ENCODE measurements around the gene CFAP73. TPM values are rescaled to one million over a fixed set of nuclear protein-coding genes. Genes with fewer than 3 reads are reported as not detected.

CFAP73 gene
- total RNA-seq, 1 donor: not detected

GRCh38 chr12:113119980-113120669, 29.4 kb upstream of the CFAP73 start:
- Histone ChIP-seq H3K4me2 (ENCODE audit: insufficient read depth, low read length) (no peak overlapping the region), H3K27ac (ENCODE audit: low read depth, low read length) (no peak overlapping the region), H3K79me2 (ENCODE audit: insufficient read depth, low read length) (no peaks in the 10 kb centered on the region), H4K20me1 (ENCODE audit: insufficient read depth, low read length) (no peaks in the 10 kb centered on the region), H3K27me3 (ENCODE audit: insufficient read depth, low read length) (no peaks in the 10 kb centered on the region), H3K4me3 (ENCODE audit: insufficient read depth, low read length) (no peak overlapping the region), H2AFZ (ENCODE audit: low read length) (no peak overlapping the region), H3K4me1 (ENCODE audit: insufficient read depth, low read length) (no peaks in the 10 kb centered on the region), H3K9me3 (ENCODE audit: low read depth, low read length) (no peaks in the 10 kb centered on the region), H3K36me3 (ENCODE audit: insufficient read depth, low read length) (no peaks in the 10 kb centered on the region)
- TF ChIP-seq CTCF (IDR thresholded peaks at IDR 0.05; ENCODE audit: extremely low read depth, low read depth, low read length): no peak
- peak; percentile 55 for DNase-seq (ENCODE audit: insufficient read length, low spot score, missing footprints)

- TF ChIP-seq CTCF (IDR thresholded peaks at IDR 0.05; ENCODE audit: extremely low read depth, low read depth, low read length): no peak
- Histone ChIP-seq H3K36me3 (ENCODE audit: insufficient read depth, low read length) (no peaks in the 10 kb centered on the region), H3K79me2 (ENCODE audit: insufficient read depth, low read length) (no peaks in the 10 kb centered on the region)
Observed at GRCh38 chr12:113120670-113121370, 28.7 kb upstream of the CFAP73 start.

GRCh38 chr12:113127791-113128199, 21.7 kb upstream of the CFAP73 start:
- Histone ChIP-seq H3K27me3 (ENCODE audit: insufficient read depth, low read length) (no peaks in the 10 kb centered on the region), H3K4me1 (ENCODE audit: insufficient read depth, low read length) (no peaks in the 10 kb centered on the region), H3K36me3 (ENCODE audit: insufficient read depth, low read length) (no peaks in the 10 kb centered on the region), H4K20me1 (ENCODE audit: insufficient read depth, low read length) (no peaks in the 10 kb centered on the region), H2AFZ (ENCODE audit: low read length) (no peak overlapping the region), H3K9me3 (ENCODE audit: low read depth, low read length) (no peaks in the 10 kb centered on the region), H3K79me2 (ENCODE audit: insufficient read depth, low read length) (no peaks in the 10 kb centered on the region), H3K27ac (ENCODE audit: low read depth, low read length) (no peak overlapping the region), H3K4me2 (ENCODE audit: insufficient read depth, low read length) (no peak overlapping the region), H3K4me3 (ENCODE audit: insufficient read depth, low read length) (no peak overlapping the region)
- TF ChIP-seq CTCF (IDR thresholded peaks at IDR 0.05; ENCODE audit: extremely low read depth, low read depth, low read length): no peak
- peak; percentile 82 for DNase-seq (ENCODE audit: insufficient read length, low spot score, missing footprints)

More at GRCh38 chr12:113120670-113121370, 28.7 kb upstream of the CFAP73 start:
- H3K4me3 ChIP-seq (ENCODE audit: insufficient read depth, low read length): no peak overlapping the region
- H2AFZ ChIP-seq (ENCODE audit: low read length): no peak overlapping the region
- no peaks in the 10 kb centered on the region for H3K27me3 ChIP-seq (ENCODE audit: insufficient read depth, low read length)
- no peak overlapping the region for H3K4me2 ChIP-seq (ENCODE audit: insufficient read depth, low read length)
- H3K9me3 ChIP-seq (ENCODE audit: low read depth, low read length): no peaks in the 10 kb centered on the region
- peak; percentile 34 for DNase-seq (ENCODE audit: insufficient read length, low spot score, missing footprints)
- no peaks in the 10 kb centered on the region for H3K4me1 ChIP-seq (ENCODE audit: insufficient read depth, low read length)
- no peak overlapping the region for H3K27ac ChIP-seq (ENCODE audit: low read depth, low read length)
- H4K20me1 ChIP-seq (ENCODE audit: insufficient read depth, low read length): no peaks in the 10 kb centered on the region
